ENCODE measurements around the gene SON.

DNA sequence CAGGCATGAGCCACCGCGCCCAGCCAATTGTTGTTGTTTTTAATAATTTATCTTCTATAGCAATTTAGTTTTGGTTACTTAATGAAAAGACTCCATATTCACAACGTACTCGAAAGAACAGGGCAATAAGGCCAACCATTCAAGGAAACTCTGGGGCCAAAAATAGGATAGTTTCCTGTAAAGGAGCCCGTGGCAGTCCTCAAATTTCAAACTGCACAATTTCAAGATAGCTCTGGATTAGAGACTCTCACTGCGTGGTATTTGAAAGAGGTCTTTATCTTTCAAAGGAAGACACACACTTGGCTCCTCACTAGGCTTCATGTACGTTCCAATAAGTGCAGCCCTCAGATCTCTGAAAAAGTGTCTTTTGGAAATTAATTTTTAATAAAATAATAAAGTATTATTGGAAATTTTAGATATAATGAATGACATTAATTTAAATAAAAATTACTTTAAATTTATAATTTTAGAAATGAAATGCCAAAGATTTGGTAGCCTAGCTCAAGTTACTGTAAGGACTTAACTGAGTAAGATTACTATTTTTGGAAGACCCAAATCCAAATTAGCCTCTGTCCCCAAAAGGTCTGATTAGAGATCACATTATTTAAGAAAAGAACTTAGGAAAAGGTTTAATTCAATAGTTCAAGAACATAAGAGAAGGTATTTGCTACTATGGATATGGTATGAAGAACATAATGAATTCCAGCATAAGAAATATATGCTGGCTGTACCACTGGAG, 68.3 kb downstream of the SON start:
- TF ChIP-seq, protein P1, sequence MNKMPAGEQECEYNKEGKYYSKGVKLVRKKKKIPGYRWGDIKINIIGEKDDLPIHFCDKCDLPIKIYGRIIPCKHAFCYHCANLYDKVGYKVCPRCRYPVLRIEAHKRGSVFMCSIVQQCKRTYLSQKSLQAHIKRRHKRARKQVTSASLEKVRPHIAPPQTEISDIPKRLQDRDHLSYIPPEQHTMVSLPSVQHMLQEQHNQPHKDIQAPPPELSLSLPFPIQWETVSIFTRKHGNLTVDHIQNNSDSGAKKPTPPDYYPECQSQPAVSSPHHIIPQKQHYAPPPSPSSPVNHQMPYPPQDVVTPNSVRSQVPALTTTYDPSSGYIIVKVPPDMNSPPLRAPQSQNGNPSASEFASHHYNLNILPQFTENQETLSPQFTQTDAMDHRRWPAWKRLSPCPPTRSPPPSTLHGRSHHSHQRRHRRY (tag by site-specific recombination; IDR thresholded peaks at IDR 0.05) = no peak
- no peak for TF ChIP-seq ZNF350 (tag by site-specific recombination; IDR thresholded peaks at IDR 0.05)
- no peak for TF ChIP-seq ZNF184 (tag by site-specific recombination; IDR thresholded peaks at IDR 0.05)
- TF ChIP-seq, protein P2, sequence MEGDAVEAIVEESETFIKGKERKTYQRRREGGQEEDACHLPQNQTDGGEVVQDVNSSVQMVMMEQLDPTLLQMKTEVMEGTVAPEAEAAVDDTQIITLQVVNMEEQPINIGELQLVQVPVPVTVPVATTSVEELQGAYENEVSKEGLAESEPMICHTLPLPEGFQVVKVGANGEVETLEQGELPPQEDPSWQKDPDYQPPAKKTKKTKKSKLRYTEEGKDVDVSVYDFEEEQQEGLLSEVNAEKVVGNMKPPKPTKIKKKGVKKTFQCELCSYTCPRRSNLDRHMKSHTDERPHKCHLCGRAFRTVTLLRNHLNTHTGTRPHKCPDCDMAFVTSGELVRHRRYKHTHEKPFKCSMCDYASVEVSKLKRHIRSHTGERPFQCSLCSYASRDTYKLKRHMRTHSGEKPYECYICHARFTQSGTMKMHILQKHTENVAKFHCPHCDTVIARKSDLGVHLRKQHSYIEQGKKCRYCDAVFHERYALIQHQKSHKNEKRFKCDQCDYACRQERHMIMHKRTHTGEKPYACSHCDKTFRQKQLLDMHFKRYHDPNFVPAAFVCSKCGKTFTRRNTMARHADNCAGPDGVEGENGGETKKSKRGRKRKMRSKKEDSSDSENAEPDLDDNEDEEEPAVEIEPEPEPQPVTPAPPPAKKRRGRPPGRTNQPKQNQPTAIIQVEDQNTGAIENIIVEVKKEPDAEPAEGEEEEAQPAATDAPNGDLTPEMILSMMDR (tag by site-specific recombination; IDR thresholded peaks at IDR 0.05) = no peak
- TF ChIP-seq ZIC2 (tag by site-specific recombination; IDR thresholded peaks at IDR 0.05) = no peak
- TF ChIP-seq, protein P3, sequence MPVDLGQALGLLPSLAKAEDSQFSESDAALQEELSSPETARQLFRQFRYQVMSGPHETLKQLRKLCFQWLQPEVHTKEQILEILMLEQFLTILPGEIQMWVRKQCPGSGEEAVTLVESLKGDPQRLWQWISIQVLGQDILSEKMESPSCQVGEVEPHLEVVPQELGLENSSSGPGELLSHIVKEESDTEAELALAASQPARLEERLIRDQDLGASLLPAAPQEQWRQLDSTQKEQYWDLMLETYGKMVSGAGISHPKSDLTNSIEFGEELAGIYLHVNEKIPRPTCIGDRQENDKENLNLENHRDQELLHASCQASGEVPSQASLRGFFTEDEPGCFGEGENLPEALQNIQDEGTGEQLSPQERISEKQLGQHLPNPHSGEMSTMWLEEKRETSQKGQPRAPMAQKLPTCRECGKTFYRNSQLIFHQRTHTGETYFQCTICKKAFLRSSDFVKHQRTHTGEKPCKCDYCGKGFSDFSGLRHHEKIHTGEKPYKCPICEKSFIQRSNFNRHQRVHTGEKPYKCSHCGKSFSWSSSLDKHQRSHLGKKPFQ (tag by site-specific recombination; IDR thresholded peaks at IDR 0.05) = no peak
- no peak for TF ChIP-seq MZF1 (tag by site-specific recombination; IDR thresholded peaks at IDR 0.05; ENCODE audit: borderline replicate concordance)

Measured in HEK293 (cell line).